Globus pallidus (tissue), 1 donor: ENCODE measurements around the gene CAMK2D.

Experiments used
- DNase-seq: peaks from one replicate; pipeline ENCODE4 v3.0.0-alpha.2; 2015; ENCODE audit warnings: low spot score

Gene CAMK2D

GRCh38 chr4:113762186-113763028 lies 869 bp upstream of the CAMK2D start:
- DNase-seq: peak; percentile 98

GRCh38 chr4:113760795-113761619 lies 531 bp downstream of the CAMK2D start:
- DNase-seq: peak; percentile 69

GRCh38 chr4:113760094-113760794 lies 1.3 kb downstream of the CAMK2D start:
- DNase-seq: peak; percentile 55

GRCh38 chr4:113759696-113760093 lies 1.8 kb downstream of the CAMK2D start:
- peak; percentile 30 for DNase-seq

GRCh38 chr4:113758372-113758771 lies 3.2 kb downstream of the CAMK2D start:
- no peak for DNase-seq

DNA sequence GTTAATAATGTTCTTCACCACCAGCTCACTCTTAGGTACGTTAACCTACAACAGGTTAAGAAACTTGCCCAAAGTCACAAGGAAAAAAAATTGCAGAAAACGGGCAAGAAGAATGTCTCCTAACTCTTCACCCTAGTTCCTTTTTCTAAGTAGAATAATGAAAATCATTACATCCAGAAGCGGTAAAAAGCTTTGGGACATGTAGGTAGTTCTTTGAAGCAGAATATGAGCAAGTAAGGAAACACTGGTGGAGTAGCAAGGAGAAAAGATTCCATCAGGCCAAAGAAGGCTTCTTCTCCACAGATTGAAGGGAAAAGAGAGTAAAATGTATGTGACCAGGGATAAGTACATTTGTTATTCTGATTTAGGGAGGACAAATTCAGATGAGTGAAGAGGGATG lies 4.1 kb downstream of the CAMK2D start:
- DNase-seq: no peak

DNA sequence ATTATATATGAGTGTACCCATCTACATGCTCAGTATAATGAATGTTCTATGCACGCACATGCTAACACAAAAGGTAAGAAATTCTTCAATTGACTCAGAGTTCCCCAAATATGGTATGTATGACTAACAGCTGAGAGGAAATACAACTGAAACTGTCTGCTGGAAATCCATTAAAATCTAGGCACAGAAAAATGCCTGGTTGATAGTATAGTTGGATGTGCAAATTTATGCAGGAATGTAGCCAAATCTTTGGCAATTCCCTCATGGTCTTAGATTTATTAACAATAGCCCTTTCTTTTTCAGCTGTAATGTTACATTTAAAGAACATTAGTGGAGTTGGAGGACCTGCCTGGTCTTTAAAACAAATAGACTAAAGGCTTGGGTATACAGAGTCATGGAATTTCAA lies 5.5 kb downstream of the CAMK2D start:
- peak; percentile 57 for DNase-seq

DNA sequence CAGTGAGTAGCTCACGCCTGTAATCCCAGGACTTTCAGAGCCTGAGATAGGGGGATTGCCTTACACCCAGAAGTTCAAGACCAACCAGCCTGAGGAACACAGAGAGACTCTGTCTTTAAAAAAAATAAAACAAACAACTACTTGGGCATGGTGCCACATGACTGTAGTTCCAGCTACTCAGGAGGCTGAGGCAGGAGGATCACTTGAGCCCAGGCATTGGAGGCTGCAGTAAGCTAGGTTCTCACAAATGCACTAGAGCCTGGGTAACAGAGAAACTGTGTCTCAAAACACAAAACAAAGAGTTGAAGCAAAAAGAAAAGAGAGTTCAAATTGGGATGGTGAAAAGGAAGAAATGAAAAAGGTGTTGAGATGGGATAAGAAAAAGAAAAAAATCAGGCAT lies 10.8 kb downstream of the CAMK2D start:
- DNase-seq: no peak

- no peak for DNase-seq
Observed at GRCh38 chr4:113750296-113750695, 11.2 kb downstream of the CAMK2D start.

- DNase-seq: no peak
Observed at GRCh38 chr4:113749178-113749577, 12.4 kb downstream of the CAMK2D start.

DNA sequence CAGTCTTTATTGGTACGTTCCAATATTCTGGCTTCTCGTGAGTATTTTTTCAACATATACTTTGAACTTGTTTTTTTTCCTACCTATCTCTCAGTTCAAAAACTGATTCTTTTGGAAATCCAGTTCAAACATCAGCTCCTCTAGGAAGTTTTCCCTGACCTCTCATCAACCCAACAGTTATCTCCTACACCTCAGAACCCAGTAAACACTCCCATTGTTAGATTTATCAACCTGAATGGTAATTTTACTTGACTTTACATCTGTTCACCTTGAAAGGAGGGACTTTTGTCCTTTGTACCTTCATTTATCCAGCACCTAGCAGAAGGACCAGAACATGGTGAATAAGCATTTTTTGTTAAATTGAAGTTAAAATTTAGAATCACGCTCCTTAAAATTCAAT lies 13.6 kb downstream of the CAMK2D start:
- DNase-seq: no peak

DNA sequence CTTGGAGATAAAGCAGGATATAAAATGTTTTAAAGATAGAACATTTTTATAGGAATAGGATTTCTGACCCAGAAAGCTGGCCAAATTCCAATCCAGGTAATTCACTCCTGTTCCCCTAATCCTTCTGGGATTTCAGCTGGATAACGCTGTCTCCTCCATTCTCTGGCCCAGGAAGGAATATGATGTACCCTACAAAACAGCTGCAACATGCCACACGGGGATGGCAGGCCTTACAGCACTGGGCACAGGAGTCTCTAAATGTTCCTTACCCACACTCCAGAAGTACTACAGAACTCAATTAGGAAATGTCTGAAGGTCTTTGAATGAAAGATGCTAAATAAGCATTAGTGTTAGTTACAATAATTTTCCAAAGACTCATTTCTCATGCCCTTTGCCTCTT lies 15.8 kb downstream of the CAMK2D start:
- DNase-seq: no peak

GRCh38 chr4:113744667-113745240 lies 16.8 kb downstream of the CAMK2D start:
- DNase-seq: no peak

DNA sequence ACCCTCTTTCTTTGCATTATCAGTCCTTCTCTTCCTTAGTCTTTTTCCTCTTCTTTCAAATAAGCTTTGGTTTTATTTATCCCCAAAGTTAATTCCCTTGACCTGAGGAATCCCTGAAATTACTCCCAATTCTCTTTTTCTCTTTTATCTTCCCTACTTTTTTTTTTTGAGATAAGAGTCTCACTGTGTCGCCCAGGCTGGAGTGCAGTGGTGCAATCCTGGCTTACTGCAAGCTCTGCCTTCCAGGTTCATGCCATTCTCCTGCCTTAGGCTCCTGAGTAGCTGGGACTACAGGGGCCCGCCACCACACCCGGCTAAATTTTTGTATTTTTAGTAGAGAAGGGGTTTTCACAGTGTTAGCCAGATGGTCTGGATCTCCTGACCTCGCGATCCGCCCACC lies 17.8 kb downstream of the CAMK2D start:
- DNase-seq: no peak

DNA sequence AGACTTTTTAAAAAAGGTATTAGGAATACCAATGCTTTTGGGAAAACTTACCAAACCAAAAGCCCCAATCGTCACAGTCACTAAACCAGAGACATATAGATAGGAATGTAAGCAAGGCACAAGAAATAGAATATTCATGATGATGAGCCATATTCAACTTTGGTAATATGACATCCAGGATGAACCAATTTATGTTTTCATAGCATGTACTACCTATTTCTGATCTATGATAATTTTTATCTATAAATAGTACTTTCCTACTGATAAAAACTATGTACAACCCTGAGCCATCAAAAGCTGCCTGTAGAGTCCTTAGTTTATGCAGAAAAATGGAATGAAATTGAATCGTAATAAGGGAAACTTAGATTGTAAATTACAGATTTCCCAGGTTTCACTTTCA lies 18.9 kb downstream of the CAMK2D start:
- DNase-seq: no peak

- no peak for DNase-seq
Observed at GRCh38 chr4:113741956-113742355, 19.6 kb downstream of the CAMK2D start.

DNA sequence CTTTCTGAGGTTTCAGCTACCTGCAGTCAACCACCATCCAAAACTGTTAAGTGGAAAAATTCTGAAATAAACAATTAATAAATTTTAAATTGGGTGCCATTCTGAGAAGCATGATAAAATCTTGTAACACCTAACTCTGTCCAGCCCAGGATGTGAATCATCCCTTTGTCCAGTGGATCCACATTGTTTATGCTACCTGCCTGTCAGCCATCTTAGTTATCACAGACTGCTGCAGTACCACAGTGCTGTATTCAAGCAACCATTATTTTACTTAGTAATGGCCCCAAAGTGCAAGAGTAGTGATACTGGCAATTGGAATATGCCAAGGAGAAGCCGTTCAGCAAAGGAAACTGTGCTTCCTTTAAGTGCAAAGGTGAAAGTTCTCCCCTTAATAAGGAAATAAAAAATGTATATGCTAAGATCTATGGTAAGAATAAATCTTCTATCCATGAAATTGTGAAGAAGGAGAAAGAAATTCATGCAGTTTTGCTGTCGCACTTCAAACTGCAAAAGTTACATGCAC lies 20.6 kb downstream of the CAMK2D start:
- no peak for DNase-seq

- DNase-seq: no peak
Observed at GRCh38 chr4:113739197-113739596, 22.3 kb downstream of the CAMK2D start.

DNA sequence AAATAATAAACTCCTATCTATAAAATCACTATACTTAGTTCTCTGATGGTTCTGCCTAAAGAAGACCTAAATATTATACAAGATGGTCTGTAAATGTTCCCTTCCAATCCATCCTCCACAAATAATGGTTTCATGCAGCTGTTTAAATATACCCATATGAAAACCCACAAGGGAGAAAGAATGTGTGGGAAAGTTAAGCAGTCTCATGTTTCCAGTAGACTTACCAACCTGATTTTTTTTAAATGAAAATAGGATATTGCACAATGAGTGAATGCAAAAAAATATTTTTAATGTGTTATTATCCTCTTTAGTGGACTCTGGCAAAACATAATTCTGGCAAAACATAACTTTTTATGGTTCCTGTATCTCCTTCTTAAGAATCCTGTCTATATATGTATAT lies 23.3 kb downstream of the CAMK2D start:
- DNase-seq: no peak

GRCh38 chr4:113733685-113734084 lies 27.9 kb downstream of the CAMK2D start:
- DNase-seq: no peak

DNA sequence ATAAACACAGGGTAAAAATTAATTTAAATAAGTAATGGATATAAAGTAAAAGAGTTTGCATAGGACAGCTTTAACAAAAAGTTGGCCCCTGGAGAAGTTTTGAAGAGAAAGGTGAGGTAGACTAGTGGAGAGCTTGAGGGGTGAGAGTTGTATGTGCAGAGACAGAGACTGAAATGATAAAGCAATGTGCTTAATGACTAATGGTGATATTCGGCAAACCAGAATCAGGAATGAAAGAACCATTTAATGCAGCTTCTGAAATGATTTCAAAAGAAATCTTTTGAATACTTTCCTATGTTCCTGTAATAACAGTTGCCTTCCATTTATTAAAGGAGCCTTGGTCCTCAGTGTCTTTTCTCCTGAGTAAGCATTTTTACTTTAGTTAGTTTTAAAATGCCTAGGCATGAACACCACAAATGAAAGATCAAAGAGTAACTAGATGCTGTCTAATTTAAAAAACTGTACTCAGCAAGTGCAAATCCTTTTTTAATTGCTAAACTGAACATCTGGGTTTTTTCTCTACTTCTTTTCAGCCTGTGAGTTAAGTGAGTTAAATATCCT lies 28.5 kb downstream of the CAMK2D start:
- DNase-seq: no peak
